GM18867 (cell line): ENCODE data around the gene COX7A1.

Experiments
- ATAC-seq: cut with Tn5 transposase; IDR thresholded peaks from one replicate; pipeline ENCODE4 v1.9.1; 2021; ENCODE audit warnings: mild to moderate bottlenecking, moderate library complexity; ENCODE audit not compliant: unreplicated experiment

The COX7A1 gene

DNA sequence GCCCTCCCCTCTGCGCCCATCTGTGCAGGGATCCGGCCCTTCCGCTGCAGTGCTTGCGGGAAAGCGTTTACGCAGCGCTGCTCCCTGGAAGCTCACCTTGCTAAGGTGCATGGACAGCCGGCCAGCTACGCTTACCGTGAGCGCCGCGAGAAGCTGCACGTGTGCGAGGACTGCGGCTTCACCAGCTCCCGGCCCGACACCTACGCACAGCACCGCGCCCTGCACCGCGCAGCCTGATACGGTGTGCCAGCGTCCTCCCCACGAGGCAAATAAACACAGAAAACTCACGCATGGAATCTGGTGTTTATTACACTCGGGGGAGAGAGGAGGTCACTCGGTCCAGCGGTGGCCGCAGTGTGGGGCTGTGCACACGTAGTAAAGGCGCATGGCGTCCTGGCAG lies 38.8 kb downstream of the COX7A1 start:
- no peak for ATAC-seq

DNA sequence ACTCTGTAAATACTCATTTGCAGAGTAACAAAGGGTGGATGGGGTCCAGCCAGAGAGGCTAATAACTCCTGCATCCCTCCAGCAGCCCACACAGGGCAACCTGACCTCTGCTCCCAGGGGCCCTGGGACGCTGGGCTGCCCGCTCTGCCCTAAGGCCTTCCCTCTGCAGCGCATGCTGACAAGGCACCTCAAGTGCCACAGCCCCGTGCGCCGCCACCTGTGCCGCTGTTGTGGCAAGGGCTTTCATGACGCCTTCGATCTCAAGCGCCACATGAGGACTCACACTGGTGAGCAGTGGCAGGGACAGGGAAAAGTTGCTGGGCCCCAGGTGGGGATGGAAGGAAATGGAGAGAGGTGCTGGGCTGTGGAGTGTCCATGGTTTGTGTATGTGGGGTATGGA lies 39.6 kb downstream of the COX7A1 start:
- no peak for ATAC-seq

DNA sequence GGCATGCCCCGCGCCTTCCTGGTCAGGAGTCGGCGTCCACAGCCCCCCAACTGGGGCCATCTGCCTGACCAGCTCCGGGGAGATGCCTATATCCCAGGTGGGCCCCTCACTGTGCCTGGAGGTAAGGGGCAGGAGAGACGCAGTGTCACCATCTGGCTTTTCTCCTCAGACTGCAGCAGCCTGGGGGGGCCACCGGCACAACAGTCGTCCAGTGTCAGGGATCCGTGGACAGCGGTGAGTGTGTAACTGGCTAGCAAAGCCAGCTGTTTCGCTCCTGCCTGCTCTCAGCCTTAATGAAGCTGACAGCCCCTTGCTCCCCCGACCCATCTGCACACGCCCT lies 41.1 kb downstream of the COX7A1 start:
- ATAC-seq: no peak

GRCh38 chr19:36110487-36111199 lies 41.6 kb downstream of the COX7A1 start, which contains the start of gene OVOL3:
Gene OVOL3 (plus strand): TSS chr19:36111143. CDS start chr19:36111203, 60 bp downstream.
- no peak for ATAC-seq

GRCh38 chr19:36108684-36109083 lies 43.6 kb downstream of the COX7A1 start:
- no peak for ATAC-seq

GRCh38 chr19:36106991-36107390 lies 45.3 kb downstream of the COX7A1 start:
- no peak for ATAC-seq

- no peak for ATAC-seq
Observed at GRCh38 chr19:36106441-36106840, 45.8 kb downstream of the COX7A1 start.

- ATAC-seq: no peak
Observed at GRCh38 chr19:36103842-36104552, 48.2 kb downstream of the COX7A1 start.

DNA sequence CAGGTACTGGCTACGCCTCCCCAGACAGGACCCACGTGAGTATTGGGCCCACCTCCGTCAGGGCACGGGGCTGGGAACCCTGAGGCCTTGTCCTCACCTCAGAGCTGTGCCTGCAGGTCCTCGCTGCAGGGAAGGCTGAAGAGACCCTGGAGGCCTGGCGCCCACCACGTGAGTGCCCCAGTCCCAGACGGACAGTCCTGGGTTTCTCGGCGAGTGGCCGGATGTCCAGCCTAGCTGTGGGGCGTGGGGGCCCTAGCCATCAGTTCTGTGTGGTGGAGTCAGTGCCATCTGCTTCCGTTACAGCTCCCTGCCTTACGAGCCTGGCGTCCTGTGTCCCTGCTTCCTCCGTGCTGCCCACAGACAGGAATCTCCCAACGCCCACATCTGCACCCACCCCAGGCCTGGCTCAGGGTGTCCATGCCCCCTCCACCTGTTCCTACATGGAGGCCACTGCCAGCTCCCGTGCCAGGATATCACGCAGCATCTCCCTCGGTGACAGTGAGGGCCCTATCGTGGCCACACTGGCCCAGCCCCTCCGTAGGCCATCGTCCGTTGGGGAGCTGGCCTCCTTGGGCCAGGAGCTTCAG lies 49.1 kb downstream of the COX7A1 start:
- ATAC-seq: no peak

GRCh38 chr19:36101550-36102327 lies 50.5 kb downstream of the COX7A1 start:
- no peak for ATAC-seq
